Activated CD8-positive, alpha-beta T cell treated with anti-CD3 and anti-CD28 coated beads for 36 hours (primary cell): ENCODE data around the gene MDH1B. TPM values are rescaled to one million over a fixed set of nuclear protein-coding genes. Genes with fewer than 3 reads are reported as not detected.

Experiments
- ATAC-seq: fragments of 200-7000 bp; cut with Tn5 transposase; one replicate; pipeline ENCODE4 v1.10.0; 2021; ENCODE audit warnings: mild to moderate bottlenecking, moderate library complexity
- CTCF ChIA-PET: fragments of 350-600 bp; sonication (Branson Sonifier 250); formaldehyde crosslinking; loops from one replicate; lab custom pipeline; 2021; ENCODE audit warnings: antibody characterized with exemption; lab: Charles Lee
- POLR2A ChIA-PET: fragments of 350-600 bp; sonication (Branson Sonifier 250); formaldehyde crosslinking; loops from one replicate; lab custom pipeline; 2021; ENCODE audit warnings: antibody characterized with exemption; lab: Charles Lee
- DNase-seq: peaks from one replicate; pipeline ENCODE4 v3.0.0-alpha.2; 2020
- H3K27ac Mint-ChIP-seq: one replicate; pipeline ENCODE4 v1.8.0; 2021; ENCODE audit warnings: mild to moderate bottlenecking, mixed read lengths
- H3K27me3 Mint-ChIP-seq: one replicate; pipeline ENCODE4 v1.8.0; 2021; ENCODE audit warnings: mixed read lengths
- H3K36me3 Mint-ChIP-seq: one replicate; pipeline ENCODE4 v1.8.0; 2021; ENCODE audit warnings: low read depth, mixed read lengths
- H3K4me1 Mint-ChIP-seq: one replicate; pipeline ENCODE4 v1.8.0; 2021; ENCODE audit warnings: low read depth, mixed read lengths
- H3K4me3 Mint-ChIP-seq: one replicate; pipeline ENCODE4 v1.8.0; 2021; ENCODE audit warnings: mild to moderate bottlenecking, moderate library complexity, mixed read lengths
- H3K9me3 Mint-ChIP-seq: one replicate; pipeline ENCODE4 v1.8.0; 2021; ENCODE audit warnings: mixed read lengths
- intact Hi-C: fragments of 100-400 bp; cut with micrococcal nuclease; formaldehyde crosslinking; loops from one replicate; pipeline ENCODE4 v1.10.0; 2022
- total RNA-seq, 2 experiments: library from RNA; stranded (reverse); gene quantifications; one replicate each; pipeline ENCODE4 v1.2.3, GENCODE V29; 2021
- TF ChIP-seq, protein P1 (sequence below): fragments of 200-600 bp; IDR thresholded peaks from one replicate; pipeline ENCODE4 v1.8.0; 2022; ENCODE audit warnings: antibody characterized with exemption, mild to moderate bottlenecking

Gene MDH1B
- total RNA-seq, 2 experiments from 2014 or later = 0.56 to 0.92 TPM

DNA sequence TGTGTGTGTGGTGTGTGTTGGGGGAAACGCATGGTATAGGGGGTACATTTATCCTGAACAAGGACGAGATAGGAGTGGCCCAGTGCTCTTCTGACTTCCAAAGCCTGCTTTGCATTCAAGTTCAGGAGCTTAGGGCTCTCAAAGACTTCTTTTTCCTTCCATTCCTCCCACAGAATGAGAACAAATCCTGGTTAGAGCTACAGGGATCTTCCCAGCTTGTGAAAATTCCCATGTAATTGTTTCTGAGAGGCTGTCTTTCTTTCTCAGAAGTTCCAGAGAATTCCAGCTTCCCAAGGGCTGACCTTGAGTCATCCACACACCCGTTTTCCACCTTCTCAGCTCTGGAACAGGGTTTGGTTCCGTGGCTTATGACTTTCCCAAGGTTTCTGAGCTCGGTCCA, 39.2 kb upstream of the MDH1B start:
- DNase-seq = no peak
- no peaks in the 10 kb centered on the region for H3K27me3 Mint-ChIP-seq
- intact Hi-C loops = loop anchor here (10.0 kb wide), 1 partner anchor 180 kb away; no protein-coding TSS in a partner anchor
- CTCF ChIA-PET = no interaction called here
- H3K27ac Mint-ChIP-seq = no peak overlapping the region
- peaks cover 11% of the 10 kb centered on the region for H3K4me1 Mint-ChIP-seq
- H3K9me3 Mint-ChIP-seq = no peaks in the 10 kb centered on the region
- no peak for ATAC-seq
- H3K36me3 Mint-ChIP-seq = peaks cover 3% of the 10 kb centered on the region
- POLR2A ChIA-PET = no interaction called here
- no peak overlapping the region for H3K4me3 Mint-ChIP-seq
- TF ChIP-seq, protein P1, sequence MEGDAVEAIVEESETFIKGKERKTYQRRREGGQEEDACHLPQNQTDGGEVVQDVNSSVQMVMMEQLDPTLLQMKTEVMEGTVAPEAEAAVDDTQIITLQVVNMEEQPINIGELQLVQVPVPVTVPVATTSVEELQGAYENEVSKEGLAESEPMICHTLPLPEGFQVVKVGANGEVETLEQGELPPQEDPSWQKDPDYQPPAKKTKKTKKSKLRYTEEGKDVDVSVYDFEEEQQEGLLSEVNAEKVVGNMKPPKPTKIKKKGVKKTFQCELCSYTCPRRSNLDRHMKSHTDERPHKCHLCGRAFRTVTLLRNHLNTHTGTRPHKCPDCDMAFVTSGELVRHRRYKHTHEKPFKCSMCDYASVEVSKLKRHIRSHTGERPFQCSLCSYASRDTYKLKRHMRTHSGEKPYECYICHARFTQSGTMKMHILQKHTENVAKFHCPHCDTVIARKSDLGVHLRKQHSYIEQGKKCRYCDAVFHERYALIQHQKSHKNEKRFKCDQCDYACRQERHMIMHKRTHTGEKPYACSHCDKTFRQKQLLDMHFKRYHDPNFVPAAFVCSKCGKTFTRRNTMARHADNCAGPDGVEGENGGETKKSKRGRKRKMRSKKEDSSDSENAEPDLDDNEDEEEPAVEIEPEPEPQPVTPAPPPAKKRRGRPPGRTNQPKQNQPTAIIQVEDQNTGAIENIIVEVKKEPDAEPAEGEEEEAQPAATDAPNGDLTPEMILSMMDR = no peak

DNA sequence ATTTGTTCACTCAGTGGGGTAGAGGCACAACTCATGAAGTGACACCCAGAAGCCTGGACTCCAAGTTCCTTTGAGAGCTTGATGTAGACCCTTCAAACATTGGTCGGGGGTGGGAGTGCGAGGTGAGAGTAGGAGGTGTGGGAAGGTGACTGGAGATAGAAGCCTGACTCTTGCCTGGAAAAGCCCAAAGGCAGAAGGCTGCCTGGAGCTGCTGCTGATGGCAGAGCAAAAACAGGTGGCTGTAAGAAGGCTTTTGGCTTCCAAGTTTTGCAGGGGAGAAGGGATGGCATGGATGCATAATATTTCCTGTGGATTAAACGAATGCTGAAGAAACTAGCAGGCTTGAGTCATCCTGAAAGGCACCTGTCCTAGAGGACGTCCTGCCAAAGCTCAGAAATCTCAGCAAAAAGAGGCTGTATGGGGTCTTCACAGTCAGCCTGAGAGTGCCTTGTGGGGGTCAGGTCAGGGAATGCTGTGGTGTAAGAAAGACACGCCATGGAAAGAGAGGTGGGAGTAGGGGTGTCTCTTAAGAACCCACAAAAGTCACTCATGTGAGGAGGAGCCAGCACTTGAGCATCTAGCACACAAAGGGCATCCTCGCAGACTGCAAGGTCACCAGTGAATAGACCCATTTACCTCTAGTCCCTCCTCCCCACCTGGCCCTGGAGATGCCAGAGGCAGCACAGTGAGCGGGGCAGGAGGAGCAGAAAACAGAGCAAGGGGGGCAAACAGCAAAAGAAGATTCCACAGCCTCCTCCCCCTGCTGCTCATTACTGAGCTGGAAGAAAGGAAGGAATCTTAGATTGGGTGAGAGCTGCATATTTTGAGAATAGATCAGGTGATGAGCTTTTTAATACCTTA, 37.8 kb upstream of the MDH1B start:
- peaks cover 3% of the 10 kb centered on the region for H3K36me3 Mint-ChIP-seq
- no peaks in the 10 kb centered on the region for H3K9me3 Mint-ChIP-seq
- DNase-seq (no peak), ATAC-seq (no peak)
- POLR2A ChIA-PET = no interaction called here
- TF ChIP-seq, protein P1 = no peak
- intact Hi-C loops = loop anchor here (10.0 kb wide), 1 partner anchor 182 kb away; no protein-coding TSS in a partner anchor
- no peak overlapping the region for H3K4me3 Mint-ChIP-seq
- H3K4me1 Mint-ChIP-seq = peaks cover 20% of the 10 kb centered on the region
- H3K27ac Mint-ChIP-seq = no peak overlapping the region
- H3K27me3 Mint-ChIP-seq = no peaks in the 10 kb centered on the region
- CTCF ChIA-PET = interaction anchor here (1.4 to 4.0 kb wide), 2 partner anchors 670 kb away, joined by 4 to 44 read pairs; no protein-coding TSS in a partner anchor

DNA sequence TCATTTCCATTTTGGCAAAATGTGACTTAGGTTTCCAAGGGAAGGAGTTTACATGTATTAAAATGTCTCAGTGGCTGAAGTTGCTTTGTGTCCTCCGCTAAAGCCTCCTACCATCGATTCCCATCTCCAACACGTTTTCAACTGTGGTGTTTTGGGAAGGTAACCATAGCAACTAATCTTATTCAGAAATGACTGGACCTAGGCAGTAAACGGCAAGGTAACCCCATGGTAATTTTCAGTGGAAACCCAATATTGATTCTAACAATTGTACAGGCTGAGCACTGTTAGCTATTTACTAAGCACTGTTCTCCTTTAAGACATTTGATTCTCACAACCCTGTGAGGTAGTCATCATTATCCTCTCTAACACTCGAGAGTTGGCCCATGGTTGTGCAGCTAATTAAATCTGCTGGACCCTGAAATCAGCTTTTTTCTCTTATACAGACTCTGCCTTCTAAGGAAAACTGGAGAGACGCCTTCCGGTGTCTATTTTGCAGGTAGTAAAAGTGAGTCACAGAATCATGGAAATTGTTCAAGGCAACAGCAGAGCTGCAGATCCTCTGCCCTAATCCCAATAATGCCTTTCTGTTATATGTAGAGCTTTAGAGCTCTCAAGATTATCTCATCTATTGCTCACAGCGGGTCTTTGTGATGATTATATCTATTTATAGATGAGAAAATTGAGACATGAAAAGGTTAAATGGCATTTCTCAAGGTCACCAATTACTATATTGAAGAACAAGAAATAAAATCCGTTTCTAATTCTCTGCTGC, 36.5 kb upstream of the MDH1B start:
- POLR2A ChIA-PET = interaction anchor here (0.5 kb wide), 1 partner anchor 742 kb away, joined by 3 read pairs; no protein-coding TSS in a partner anchor
- DNase-seq (no peak), ATAC-seq (no peak)
- peaks cover 26% of the 10 kb centered on the region for H3K4me1 Mint-ChIP-seq
- H3K4me3 Mint-ChIP-seq = no peak overlapping the region
- TF ChIP-seq, protein P1 = no peak
- H3K27me3 Mint-ChIP-seq = no peaks in the 10 kb centered on the region
- CTCF ChIA-PET = interaction anchor here (0.7 to 4.0 kb wide), 23 partner anchors 11 to 693 kb away, joined by 3 to 44 read pairs (median 4); no protein-coding TSS in a partner anchor
- no peaks in the 10 kb centered on the region for H3K9me3 Mint-ChIP-seq
- H3K36me3 Mint-ChIP-seq = peaks cover 3% of the 10 kb centered on the region
- H3K27ac Mint-ChIP-seq = no peak overlapping the region
- intact Hi-C loops = loop anchor here (2.0 to 10.0 kb wide), 2 partner anchors 183 to 673 kb away; no protein-coding TSS in a partner anchor

GRCh38 chr2:206800506-206801417, 35.6 kb upstream of the MDH1B start:
- Mint-ChIP-seq H3K27me3 (no peaks in the 10 kb centered on the region), H3K4me3 (peak overlapping the region; percentile 28), H3K27ac (peak overlapping the region; percentile 65), H3K4me1 (peaks cover 26% of the 10 kb centered on the region), H3K36me3 (peaks cover under 1% of the 10 kb centered on the region), H3K9me3 (no peaks in the 10 kb centered on the region)
- TF ChIP-seq, protein P1 = peak; percentile 65
- POLR2A ChIA-PET = interaction anchor here (0.5 kb wide), 1 partner anchor 743 kb away, joined by 3 read pairs; no protein-coding TSS in a partner anchor
- DNase-seq (peak; percentile 52), ATAC-seq (peak; percentile 50)
- CTCF ChIA-PET = interaction anchor here (0.7 to 4.0 kb wide), 32 partner anchors 11 to 694 kb away, joined by 3 to 44 read pairs (median 3); partner anchors contain the start of gene KLF7
- intact Hi-C loops = loop anchor here (2.0 to 10.0 kb wide), 2 partner anchors 184 to 674 kb away; no protein-coding TSS in a partner anchor
